T47D (cell line): ENCODE data around the gene TNFSF9.
A peak's percentile ranks its signal among the peaks of the same experiment; 100 is the strongest.
"Not testable (repeated sequence)": the region's sequence is repeated elsewhere in the genome, so short reads cannot be mapped to it uniquely, and the experiment has no call there.

ENCODE experiments used
- DNase-seq, 2 experiments: peaks; one replicate each; pipeline versions ENCODE4 v3.0.0 to v3.0.0-alpha.2; 2011 to 2012; ENCODE audit warnings: low read depth in 1 of 2, low spot score in 1 of 2
- JUND ChIP-seq: IDR thresholded peaks from 2 replicates; pipeline ENCODE4 v1.6.1; 2012; ENCODE audit warnings: low read depth
- in situ Hi-C: cut with HindIII; loops from 2 replicates; pipeline ENCODE4 v1.10.0; 2016; ENCODE audit warnings: low sequenced_read_pairs, low pct_unique_long_range_greater_than_20kb

Gene TNFSF9

GRCh38 chr19:6498294-6499036, 32.4 kb upstream of the TNFSF9 start:
- in situ Hi-C loops = no loop called here
- no peak for DNase-seq
- TF ChIP-seq JUND = no peak

DNA sequence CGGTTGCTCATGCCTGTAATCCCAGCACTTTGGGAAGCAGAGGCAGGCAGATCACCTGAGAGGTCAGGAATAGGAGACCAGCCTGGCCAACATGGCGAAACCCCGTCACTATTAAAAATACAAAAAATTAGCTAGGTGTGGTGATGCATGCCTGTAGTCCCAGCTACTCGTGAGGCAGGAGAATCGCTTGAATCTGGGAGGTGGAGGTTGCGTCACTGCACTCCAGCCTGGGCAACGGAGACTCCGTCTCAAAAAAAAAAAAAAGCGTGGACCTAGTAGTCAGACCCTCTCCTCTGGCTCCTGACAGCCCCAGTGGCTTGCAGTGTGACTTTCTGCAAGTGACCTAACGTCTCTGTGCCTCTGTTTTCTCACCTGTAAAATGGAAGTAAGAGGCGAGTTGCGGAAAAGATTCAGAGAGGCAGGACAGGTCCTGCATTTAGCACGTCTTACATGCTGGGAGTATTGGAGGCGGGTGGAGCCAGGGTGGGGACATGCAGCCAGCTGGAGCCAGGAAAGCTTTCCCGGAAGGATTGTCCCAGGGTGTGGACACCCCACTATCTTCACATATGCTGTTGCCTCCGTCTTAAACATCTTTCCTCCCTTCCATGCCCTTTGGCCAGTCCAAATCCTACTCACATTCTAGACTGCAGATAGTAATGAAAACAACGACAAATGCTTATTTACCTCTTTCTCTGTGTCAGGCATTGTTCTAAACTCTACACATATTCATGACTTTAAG, 31.6 kb upstream of the TNFSF9 start:
- no peak for DNase-seq
- no peak for TF ChIP-seq JUND
- in situ Hi-C loops = no loop called here

- in situ Hi-C loops = no loop called here
- no peak for TF ChIP-seq JUND
- no peak for DNase-seq
Observed at GRCh38 chr19:6500837-6501739, 29.7 kb upstream of the TNFSF9 start.

GRCh38 chr19:6501740-6502648, 28.8 kb upstream of the TNFSF9 start, which contains the start of gene TUBB4A:
TSS of gene TUBB4A (minus strand) at chr19:6502309. CDS start at chr19:6502212, 97 bp downstream.
- DNase-seq = peak in 1 of 2 experiments; percentile 5
- no peak for TF ChIP-seq JUND
- in situ Hi-C loops = no loop called here

- in situ Hi-C loops = no loop called here
- no peak for TF ChIP-seq JUND
- DNase-seq = no peak
Observed at GRCh38 chr19:6503407-6504201, 27.2 kb upstream of the TNFSF9 start.

- in situ Hi-C loops, DNase-seq: not testable (repeated sequence)
Observed at GRCh38 chr19:6508028-6508771, 22.6 kb upstream of the TNFSF9 start.

- in situ Hi-C loops = no loop called here
- DNase-seq = no peak
- no peak for TF ChIP-seq JUND
Observed at GRCh38 chr19:6509118-6509971, 21.5 kb upstream of the TNFSF9 start.

DNA sequence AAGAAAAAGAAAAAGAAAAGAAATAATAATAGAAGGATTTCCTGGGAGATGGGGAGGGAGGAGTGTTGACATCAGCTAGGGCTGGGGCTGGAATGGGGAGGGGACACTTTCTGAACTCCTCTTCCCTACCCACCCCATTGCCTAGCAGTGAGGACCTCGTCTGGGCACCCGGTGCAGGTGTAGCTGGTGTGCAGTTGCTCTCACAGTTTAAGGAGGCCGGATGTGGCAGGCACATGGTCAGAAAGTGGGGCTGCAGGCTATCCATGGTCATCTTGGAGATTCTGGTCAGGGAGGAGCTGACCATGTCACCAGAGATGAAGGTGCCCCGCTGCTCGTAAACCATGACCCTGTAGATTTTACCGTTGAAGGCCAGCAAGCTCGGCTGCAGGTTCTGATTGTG, 20.2 kb upstream of the TNFSF9 start:
- in situ Hi-C loops = no loop called here
- TF ChIP-seq JUND = no peak
- DNase-seq = no peak

GRCh38 chr19:6514089-6514488, 16.7 kb upstream of the TNFSF9 start:
- in situ Hi-C loops = no loop called here
- DNase-seq = no peak
- no peak for TF ChIP-seq JUND
